Neutrophil (primary cell): ENCODE data around the gene TRNP1.

Source experiments
- H3K27ac ChIP-seq: fragments of 200-600 bp; sonication (generic); 2 replicates; pipeline ENCODE4 v1.5.1; 2016; ENCODE audit warnings: mild to moderate bottlenecking, moderate library complexity
- H3K27me3 ChIP-seq: fragments of 200-600 bp; sonication (generic); 2 replicates; pipeline ENCODE4 v1.6.0; 2016; ENCODE audit warnings: mild to moderate bottlenecking
- H3K36me3 ChIP-seq: fragments of 200-600 bp; sonication (generic); 2 replicates; pipeline ENCODE4 v1.5.1; 2017
- H3K4me1 ChIP-seq, 2 experiments: fragments of 200-600 bp in 1 of 2; sonication (generic) in 1 of 2; 1 replicate in 1 of 2; 2 replicates in 1 of 2; pipeline versions ENCODE4 v1.5.1 to v1.6.1; 2013 to 2016; ENCODE audit warnings: low read depth in 1 of 2, low read length in 1 of 2, mild to moderate bottlenecking in 1 of 2, moderate library complexity in 1 of 2; ENCODE audit not compliant: control insufficient read depth in 1 of 2, insufficient read depth in 1 of 2
- H3K4me3 ChIP-seq, 2 experiments: fragments of 200-600 bp in 1 of 2; sonication (generic) in 1 of 2; 1 replicate in 1 of 2; 2 replicates in 1 of 2; pipeline ENCODE4 v1.5.1; 2013 to 2016; ENCODE audit warnings: low read depth in 1 of 2, low read length in 1 of 2, mild to moderate bottlenecking in 1 of 2, moderate library complexity in 1 of 2
- H3K9me3 ChIP-seq: fragments of 200-600 bp; sonication (generic); 2 replicates; pipeline ENCODE4 v1.5.1; 2016
- TF ChIP-seq, protein P1 (sequence below): fragments of 200-600 bp; sonication (generic); IDR thresholded peaks from 2 replicates; pipeline ENCODE4 v1.5.1; 2016; ENCODE audit warnings: antibody characterized with exemption

Gene TRNP1

DNA sequence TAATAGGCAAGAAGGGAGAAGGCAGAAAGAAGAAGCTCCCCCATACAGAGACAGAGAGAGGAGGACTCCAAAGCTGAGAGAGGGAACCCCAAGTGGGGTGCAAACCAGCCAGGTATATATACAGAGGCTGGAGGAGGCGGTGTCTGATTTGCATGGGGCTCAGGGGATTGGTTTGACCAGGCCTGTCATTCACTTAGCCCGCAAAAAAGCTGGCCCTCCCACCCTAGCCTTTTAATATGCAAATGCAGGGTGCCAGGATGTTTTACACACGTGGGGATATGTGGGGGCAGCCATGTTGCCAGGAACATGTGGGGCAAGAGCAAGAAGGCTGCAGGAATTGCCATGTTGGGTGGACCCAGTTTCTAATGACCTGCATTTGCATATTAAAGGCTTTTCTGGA is 56.1 kb downstream of the TRNP1 start:
- Histone ChIP-seq H3K36me3 (no peaks in the 10 kb centered on the region), H3K27me3 (no peaks in the 10 kb centered on the region), H3K27ac (no peak overlapping the region), H3K9me3 (no peaks in the 10 kb centered on the region), H3K4me3 (no peak overlapping the region), H3K4me1 (peaks cover 18 to 19% of the 10 kb centered on the region in 2 experiments)
- TF ChIP-seq, protein P1, sequence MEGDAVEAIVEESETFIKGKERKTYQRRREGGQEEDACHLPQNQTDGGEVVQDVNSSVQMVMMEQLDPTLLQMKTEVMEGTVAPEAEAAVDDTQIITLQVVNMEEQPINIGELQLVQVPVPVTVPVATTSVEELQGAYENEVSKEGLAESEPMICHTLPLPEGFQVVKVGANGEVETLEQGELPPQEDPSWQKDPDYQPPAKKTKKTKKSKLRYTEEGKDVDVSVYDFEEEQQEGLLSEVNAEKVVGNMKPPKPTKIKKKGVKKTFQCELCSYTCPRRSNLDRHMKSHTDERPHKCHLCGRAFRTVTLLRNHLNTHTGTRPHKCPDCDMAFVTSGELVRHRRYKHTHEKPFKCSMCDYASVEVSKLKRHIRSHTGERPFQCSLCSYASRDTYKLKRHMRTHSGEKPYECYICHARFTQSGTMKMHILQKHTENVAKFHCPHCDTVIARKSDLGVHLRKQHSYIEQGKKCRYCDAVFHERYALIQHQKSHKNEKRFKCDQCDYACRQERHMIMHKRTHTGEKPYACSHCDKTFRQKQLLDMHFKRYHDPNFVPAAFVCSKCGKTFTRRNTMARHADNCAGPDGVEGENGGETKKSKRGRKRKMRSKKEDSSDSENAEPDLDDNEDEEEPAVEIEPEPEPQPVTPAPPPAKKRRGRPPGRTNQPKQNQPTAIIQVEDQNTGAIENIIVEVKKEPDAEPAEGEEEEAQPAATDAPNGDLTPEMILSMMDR = no peak
